Neural progenitor cell (in vitro differentiated cells): Measurements from ENCODE around the gene CASP10.

ENCODE experiments used
- CTCF ChIP-seq: fragments of 200-600 bp; sonication (generic); IDR thresholded peaks from 2 replicates; pipeline ENCODE4 v1.5.1; 2017; ENCODE audit warnings: antibody characterized with exemption, mild to moderate bottlenecking
- EZH2 ChIP-seq: fragments of 200-600 bp; sonication (generic); IDR thresholded peaks from 2 replicates; pipeline ENCODE4 v1.6.1; 2017; ENCODE audit warnings: antibody characterized with exemption, mild to moderate bottlenecking, moderate library complexity
- EZH2phosphoT487 ChIP-seq: fragments of 200-600 bp; sonication (generic); IDR thresholded peaks from 2 replicates; pipeline ENCODE4 v1.6.1; 2017; ENCODE audit warnings: antibody characterized with exemption

DNA sequence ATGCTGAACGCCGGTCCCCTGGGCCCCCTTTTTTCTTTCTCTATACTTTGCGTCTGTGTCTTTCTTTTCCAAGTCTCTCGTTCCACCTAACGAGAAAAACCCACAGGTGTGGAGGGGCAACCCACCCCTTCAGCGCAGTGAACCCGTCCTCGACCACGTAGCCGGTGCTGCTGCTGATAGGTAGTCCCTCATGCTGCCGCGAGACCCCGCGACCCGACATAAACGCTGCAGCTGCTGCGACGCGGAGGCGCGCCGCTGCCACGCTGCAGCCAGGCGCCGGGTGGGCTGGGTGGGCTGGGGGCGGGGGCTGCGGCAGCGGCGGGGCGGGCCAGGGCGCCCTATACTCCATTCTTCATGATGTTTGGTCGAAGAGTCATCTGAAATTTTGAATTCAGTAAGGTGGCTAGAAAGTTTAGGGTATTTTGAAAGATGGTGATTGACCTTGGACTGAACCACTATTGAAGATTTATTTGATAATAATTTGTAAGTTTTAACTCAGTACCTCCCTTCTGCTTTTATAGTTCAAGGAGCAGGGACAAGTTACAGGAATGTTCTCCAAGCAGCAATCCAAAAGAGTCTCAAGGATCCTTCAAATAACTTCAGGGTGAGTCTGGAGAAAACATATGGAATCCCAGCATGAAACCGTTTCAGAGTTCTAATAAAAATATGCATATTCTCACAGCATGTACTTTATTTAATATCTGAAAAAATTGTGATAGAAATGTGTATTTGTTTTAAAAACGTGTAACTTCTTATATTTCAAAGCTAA lies 42.9 kb upstream of the CASP10 start:
- TF ChIP-seq CTCF: no peak
- no peak for TF ChIP-seq EZH2
- no peak for TF ChIP-seq EZH2phosphoT487
